HG03378 (cell line): Measurements from ENCODE around the gene SKAP2.

Experiments
- ATAC-seq: cut with Tn5 transposase; IDR thresholded peaks from one replicate; pipeline ENCODE4 v1.9.1; 2021; ENCODE audit warnings: mild to moderate bottlenecking, moderate library complexity; ENCODE audit not compliant: unreplicated experiment

SKAP2 gene, protein sequence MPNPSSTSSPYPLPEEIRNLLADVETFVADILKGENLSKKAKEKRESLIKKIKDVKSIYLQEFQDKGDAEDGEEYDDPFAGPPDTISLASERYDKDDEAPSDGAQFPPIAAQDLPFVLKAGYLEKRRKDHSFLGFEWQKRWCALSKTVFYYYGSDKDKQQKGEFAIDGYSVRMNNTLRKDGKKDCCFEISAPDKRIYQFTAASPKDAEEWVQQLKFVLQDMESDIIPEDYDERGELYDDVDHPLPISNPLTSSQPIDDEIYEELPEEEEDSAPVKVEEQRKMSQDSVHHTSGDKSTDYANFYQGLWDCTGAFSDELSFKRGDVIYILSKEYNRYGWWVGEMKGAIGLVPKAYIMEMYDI

GRCh38 chr7:26864309-26865093, at the start of gene SKAP2:
SKAP2 (minus strand) TSS chr7:26864590; CDS start chr7:26864429, 161 bp downstream.
- ATAC-seq = peak; percentile 92

DNA sequence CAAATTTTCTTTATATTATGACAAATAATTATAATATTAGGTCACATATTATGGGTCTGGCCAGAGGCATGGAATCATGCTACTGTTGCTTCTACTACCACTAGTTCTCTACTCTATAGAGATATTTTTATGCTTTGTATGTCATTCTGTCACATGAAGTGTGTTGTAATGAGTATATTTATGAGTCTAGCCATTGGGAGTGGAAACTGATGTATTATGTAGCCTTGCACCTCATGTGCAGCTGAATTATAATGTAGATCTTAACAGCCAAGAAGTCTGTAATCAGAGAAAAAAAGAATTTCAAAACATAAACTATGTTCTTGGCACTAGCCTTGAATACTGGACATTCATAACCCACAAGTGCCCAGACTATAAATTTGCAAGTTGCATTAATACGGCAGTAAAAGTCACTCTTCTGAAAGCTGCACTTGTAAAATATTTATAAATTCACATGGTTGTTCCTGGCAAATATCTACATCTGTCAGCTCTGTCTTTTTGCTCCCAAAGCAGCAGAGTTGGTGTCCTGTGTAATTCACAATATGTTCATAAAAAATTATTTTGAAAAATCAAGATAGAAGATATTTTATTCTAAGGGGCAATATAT, 48.6 kb upstream of the SKAP2 start:
- ATAC-seq = no peak

GRCh38 chr7:26912338-26912737, 47.9 kb upstream of the SKAP2 start:
- ATAC-seq = no peak

GRCh38 chr7:26910221-26910620, 45.8 kb upstream of the SKAP2 start:
- no peak for ATAC-seq

DNA sequence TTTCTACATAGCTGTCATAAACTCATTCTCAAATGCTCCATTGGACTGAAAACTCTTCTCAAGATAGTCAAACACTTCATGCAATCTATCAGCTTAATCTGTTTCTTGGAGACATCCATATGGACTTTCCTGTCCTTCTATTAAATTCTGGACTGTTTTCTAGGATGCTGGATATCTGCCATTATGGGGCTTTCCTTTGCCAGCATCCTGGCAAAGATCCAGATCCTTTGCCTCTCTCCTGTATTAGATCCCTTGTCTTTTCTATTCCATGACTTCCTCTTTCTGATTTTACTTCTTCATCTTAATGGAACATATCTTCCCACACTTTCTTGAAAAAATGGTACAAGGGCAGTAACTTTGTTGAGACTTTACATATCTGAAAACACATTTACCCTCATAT, 35.9 kb upstream of the SKAP2 start:
- no peak for ATAC-seq

DNA sequence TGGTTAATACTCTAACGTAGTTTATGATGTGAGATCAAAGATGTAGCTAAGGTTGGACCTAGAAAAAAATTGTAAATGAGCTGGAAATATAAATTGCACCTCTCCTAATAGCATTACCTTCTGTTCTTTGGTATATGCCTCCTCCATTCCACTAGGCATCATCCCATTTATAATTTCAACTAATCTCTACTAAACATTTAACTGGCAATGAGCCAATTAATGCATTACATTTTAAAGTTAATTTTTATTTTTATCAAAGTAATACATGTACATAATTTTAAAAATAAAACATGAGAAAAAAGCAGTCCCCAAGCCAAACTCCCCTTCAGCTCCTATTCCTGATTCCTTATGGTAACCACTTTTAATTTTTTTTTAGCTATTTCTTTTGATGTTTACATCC, 35.1 kb upstream of the SKAP2 start:
- no peak for ATAC-seq

GRCh38 chr7:26898891-26899290, 34.5 kb upstream of the SKAP2 start:
- ATAC-seq = no peak

DNA sequence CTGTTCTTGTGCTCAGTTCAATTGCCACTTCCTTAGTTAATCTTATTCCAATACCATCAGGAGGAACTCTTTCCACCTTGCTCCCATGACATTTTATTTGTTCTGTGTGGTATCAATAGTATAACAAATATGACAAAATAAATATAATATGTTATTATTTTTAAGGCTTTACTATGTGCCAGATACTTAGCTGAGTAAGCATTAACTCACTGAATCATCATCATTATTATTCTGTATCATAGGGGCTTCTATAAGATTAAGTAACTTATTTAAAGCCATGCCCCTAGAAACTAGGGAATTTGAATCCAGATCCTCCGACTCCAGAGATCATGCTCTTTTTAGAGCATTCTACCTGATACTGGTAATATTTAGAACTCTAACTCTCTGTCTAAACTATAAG, 33.5 kb upstream of the SKAP2 start:
- no peak for ATAC-seq

DNA sequence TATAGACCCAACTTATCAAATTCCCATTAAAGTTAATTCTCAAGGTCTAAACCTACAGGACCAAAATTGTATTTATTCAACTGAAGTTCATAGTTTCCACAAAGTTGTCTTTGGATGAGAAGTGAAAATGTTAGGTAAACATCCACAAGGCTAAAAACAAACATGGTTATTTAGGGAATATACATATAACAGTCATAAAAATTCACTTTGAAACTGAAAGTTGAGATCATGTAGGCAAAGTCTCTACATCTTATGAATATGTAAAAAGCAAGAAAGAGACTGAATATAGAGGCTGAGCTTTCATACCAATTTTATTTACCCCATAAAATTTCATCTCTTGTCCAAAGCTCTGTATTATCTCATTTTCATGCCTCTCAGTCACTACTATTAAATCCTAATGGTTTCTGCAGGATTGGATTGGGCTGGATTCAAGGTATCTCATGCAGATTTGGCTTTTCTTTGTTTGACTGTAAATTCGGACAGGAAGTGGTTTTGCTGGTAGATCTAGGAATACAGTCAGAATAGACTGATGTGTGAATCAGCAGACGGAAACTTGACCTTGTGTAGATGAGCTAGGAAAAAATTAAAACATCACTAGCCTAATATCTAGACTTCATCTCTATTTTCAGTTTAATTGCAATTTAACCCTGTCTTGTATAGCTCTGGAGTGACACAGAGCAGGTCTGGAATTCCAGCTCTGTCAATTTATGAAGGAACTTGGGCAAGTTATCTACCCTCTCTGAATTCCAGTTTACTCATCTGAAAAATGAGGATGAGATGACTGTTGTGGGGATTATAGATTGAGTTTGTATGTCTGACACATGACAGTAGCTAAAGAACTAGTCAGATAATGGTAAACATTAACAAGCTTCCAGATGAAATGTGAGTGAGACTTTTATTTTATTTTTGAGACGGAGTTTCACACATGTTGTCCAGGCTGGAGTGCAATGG, 27.3 kb upstream of the SKAP2 start:
- peak; percentile 82 for ATAC-seq

DNA sequence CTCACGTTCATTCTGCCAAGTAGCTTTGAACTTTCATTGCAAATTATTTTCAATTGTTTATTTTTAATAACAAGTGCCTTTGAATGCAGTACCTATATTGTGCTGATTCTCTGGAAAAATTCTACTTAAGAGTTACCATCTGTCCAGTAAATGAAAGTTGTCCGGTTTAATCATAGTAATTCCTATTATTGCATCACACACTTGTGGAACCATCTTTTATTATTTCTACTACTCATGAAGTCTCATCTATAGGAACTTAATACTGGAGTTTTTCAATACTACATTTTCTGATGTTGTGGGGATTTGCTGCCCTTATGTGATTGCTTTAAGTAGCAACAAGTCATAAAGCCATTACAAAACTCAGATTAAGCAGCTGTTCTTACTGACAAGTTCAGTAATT, 16.5 kb upstream of the SKAP2 start:
- no peak for ATAC-seq

DNA sequence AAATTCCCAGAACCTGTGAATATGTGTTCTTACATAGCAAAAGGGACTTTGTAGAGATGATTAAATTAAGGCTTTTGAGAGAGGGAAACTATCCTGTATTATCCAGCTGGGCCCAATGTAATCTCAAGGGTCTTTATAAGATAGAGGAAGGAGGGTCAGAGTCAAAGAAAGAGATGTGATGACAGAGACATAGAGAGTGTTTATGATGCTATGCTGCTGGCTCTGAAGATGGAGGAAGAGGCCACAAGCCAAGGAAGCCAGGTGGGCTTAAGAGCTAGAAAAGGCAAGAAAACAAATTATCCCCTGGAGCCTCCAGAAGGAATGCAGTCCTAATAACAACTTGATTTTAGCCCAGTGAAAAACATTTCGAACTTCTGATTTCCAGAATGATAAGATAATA, 15.3 kb upstream of the SKAP2 start:
- ATAC-seq = no peak

DNA sequence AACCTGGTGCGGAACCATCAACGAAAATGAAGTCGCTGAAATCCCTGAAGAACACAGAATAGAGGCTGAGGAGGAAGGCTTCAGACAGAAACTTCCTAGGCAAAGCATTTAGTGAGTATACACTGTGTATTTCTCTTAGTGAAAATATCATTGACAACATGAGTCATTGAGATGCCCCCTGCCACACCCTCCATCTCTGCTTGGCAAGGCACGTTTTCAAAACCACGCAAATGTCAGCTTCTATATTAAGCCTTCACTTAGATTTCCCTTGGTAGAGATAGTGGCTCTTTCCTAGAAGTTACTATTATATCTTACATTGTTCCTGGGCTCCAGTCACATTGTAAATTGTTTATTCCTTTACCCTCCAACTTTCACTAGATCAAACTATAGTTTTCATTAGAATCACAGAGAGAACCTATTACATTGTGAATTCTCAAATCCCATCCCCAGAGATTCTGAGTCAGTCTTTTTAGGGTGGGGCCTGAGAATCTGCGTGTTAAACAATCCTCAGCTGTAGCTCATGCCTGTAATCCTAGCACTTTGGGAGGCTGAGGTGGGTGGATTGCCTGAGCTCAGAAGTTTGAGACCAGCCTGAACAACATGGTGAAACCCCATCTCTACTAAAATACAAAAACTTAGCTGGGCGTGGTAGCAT, 4.6 kb upstream of the SKAP2 start:
- no peak for ATAC-seq

DNA sequence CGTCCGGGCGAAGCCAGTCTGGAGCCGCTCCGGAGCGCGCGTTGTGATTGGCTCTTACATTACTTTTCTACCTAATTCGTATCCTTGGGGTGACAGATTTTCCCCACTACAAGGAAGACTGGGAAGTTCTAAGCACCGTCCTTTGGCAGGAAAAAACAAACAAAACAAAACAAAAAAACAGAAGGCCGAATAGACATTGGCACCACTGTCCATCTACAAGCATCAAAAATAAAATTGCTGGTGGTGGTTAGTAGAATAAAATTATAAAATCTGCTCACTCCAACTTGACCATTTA, 651 bp upstream of the SKAP2 start:
- peak; percentile 46 for ATAC-seq

- ATAC-seq = no peak
These were observed 677 bp downstream of the SKAP2 start for GRCh38 chr7:26863518-26864308.

DNA sequence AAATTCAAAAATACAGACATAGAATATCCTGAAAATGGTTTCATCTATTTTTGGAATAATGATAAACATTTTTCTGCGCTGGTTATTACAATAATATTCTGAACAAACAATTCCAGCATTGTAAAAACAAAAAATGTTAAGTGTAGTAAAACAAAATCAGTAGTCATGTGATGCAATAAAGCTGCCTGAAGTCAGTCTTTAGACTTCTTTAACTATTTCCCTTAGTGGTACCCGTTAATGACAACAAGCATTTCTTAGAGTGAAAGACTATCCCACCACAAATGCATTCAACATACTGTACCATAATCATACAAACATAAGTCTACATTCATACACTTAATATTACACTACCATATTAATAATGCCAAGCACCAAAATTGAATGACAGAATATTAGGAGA, 1.6 kb downstream of the SKAP2 start:
- no peak for ATAC-seq

- ATAC-seq = no peak
These were observed 3.3 kb downstream of the SKAP2 start for GRCh38 chr7:26861050-26861449.

DNA sequence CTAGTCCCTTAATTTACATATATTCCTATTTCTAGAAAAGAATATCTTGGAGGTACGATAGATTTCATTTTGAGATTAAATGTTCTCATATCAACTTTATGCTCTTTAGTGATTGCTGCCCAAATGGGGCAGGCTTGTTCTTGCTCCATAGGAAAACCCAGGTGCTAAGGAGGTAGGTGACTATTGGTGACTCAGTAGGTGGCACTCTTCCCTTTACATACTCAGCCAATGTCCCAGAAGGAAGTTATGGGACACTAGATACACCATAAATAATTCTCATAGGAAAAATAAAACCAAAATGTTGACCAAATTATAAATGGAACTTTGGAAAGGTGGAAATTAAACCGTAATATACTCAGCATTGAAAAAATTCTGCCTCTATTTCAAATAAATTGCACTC, 4.0 kb downstream of the SKAP2 start:
- no peak for ATAC-seq

- ATAC-seq = no peak
These were observed 4.7 kb downstream of the SKAP2 start for GRCh38 chr7:26859720-26860119.

- no peak for ATAC-seq
These were observed 5.7 kb downstream of the SKAP2 start for GRCh38 chr7:26858735-26859134.

DNA sequence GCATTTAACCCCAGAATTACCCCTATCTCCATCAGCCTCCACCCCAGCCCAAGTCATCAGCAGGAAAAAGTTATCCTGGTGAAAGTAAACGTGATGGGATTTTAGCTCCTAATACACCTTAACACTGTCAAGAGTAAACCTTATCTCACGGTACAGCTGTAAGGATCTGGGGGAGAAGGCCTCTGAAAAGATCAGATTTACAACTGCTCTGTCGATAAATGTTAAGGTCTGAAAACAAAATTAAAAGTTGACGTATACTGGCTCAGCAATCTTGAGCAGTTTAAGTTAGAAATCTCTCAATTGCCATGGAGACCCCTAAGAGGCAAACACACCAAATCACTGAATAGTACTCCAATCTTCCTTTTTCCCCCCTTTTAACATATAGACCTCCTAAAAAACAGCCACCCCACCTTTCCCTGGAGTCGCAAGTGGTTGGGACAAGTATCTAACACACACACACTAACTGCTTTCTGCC, 6.1 kb downstream of the SKAP2 start:
- no peak for ATAC-seq
